ENCODE results near the gene ITPRID2. TPM values are rescaled to one million over a fixed set of nuclear protein-coding genes. Genes with fewer than 3 reads are reported as not detected.

Gene ITPRID2
- total and polyA plus RNA-seq, 2 of the 13 experiments (the other 11 are each of a cell fraction or from before 2014, with no cell fraction given), result 44.8 to 62.3 TPM

GRCh38 chr2:181891966-181892798 is 652 bp downstream of the ITPRID2 start (continued):
- TF ChIP-seq ZBTB4 (CRISPR knock-in tag; IDR thresholded peaks at IDR 0.05; ENCODE audit: borderline replicate concordance), result peak; percentile 96; the same call in 1 of the 2 replicates
- peak; percentile 83 for TF ChIP-seq POGK (CRISPR knock-in tag; conservative IDR thresholded peaks at IDR 0.05)
- TF ChIP-seq, protein P1, sequence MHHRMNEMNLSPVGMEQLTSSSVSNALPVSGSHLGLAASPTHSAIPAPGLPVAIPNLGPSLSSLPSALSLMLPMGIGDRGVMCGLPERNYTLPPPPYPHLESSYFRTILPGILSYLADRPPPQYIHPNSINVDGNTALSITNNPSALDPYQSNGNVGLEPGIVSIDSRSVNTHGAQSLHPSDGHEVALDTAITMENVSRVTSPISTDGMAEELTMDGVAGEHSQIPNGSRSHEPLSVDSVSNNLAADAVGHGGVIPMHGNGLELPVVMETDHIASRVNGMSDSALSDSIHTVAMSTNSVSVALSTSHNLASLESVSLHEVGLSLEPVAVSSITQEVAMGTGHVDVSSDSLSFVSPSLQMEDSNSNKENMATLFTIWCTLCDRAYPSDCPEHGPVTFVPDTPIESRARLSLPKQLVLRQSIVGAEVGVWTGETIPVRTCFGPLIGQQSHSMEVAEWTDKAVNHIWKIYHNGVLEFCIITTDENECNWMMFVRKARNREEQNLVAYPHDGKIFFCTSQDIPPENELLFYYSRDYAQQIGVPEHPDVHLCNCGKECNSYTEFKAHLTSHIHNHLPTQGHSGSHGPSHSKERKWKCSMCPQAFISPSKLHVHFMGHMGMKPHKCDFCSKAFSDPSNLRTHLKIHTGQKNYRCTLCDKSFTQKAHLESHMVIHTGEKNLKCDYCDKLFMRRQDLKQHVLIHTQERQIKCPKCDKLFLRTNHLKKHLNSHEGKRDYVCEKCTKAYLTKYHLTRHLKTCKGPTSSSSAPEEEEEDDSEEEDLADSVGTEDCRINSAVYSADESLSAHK (CRISPR knock-in tag; IDR thresholded peaks at IDR 0.05; ENCODE audit: borderline replicate concordance), result no peak
- TF ChIP-seq SMAD1 (CRISPR knock-in tag; IDR thresholded peaks at IDR 0.05; ENCODE audit: borderline replicate concordance, low read depth), result peak; percentile 95; the same call in 1 of the 2 replicates
- peak; percentile 98 for TF ChIP-seq ZNF678 (CRISPR knock-in tag; IDR thresholded peaks at IDR 0.05)
- TF ChIP-seq ZNF770 (CRISPR knock-in tag; IDR thresholded peaks at IDR 0.05), result peak; percentile 69; the same call in 1 of the 2 replicates
- TF ChIP-seq SIN3B (IDR thresholded peaks at IDR 0.05; ENCODE audit: low read length), result no peak
- TF ChIP-seq HHEX (CRISPR knock-in tag; IDR thresholded peaks at IDR 0.05), result 0 out of 2 replicates have a peak, but pooled peaks have one; percentile 29
- peak; percentile 92; the same call in 1 of the 2 replicates for TF ChIP-seq NRL (CRISPR knock-in tag; IDR thresholded peaks at IDR 0.05; ENCODE audit: borderline replicate concordance)
- no peak; the same call in 1 of the 2 replicates for TF ChIP-seq FOXJ3 (CRISPR knock-in tag; IDR thresholded peaks at IDR 0.05; ENCODE audit: borderline replicate concordance)
- TF ChIP-seq, protein P2, sequence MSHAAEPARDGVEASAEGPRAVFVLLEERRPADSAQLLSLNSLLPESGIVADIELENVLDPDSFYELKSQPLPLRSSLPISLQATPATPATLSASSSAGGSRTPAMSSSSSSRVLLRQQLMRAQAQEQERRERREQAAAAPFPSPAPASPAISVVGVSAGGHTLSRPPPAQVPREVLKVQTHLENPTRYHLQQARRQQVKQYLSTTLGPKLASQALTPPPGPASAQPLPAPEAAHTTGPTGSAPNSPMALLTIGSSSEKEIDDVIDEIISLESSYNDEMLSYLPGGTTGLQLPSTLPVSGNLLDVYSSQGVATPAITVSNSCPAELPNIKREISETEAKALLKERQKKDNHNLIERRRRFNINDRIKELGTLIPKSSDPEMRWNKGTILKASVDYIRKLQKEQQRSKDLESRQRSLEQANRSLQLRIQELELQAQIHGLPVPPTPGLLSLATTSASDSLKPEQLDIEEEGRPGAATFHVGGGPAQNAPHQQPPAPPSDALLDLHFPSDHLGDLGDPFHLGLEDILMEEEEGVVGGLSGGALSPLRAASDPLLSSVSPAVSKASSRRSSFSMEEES (CRISPR knock-in tag; IDR thresholded peaks at IDR 0.05), result peak; percentile 71
- no peak for TF ChIP-seq LCORL (IDR thresholded peaks at IDR 0.05)
- peak; percentile 89 for TF ChIP-seq LCORL (CRISPR knock-in tag; IDR thresholded peaks at IDR 0.05)
- TF ChIP-seq, protein P3, sequence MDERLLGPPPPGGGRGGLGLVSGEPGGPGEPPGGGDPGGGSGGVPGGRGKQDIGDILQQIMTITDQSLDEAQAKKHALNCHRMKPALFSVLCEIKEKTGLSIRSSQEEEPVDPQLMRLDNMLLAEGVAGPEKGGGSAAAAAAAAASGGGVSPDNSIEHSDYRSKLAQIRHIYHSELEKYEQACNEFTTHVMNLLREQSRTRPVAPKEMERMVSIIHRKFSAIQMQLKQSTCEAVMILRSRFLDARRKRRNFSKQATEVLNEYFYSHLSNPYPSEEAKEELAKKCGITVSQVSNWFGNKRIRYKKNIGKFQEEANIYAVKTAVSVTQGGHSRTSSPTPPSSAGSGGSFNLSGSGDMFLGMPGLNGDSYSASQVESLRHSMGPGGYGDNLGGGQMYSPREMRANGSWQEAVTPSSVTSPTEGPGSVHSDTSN (CRISPR knock-in tag; IDR thresholded peaks at IDR 0.05), result no peak
- TF ChIP-seq HOXD1 (CRISPR knock-in tag; IDR thresholded peaks at IDR 0.05), result peak; percentile 69; the same call in 1 of the 2 replicates
